HG03520 (cell line): Measurements from ENCODE around the gene SPATA6.
A peak's percentile ranks its signal among the peaks of the same experiment; 100 is the strongest.
"Not testable (repeated sequence)": the region's sequence is repeated elsewhere in the genome, so short reads cannot be mapped to it uniquely, and the experiment has no call there.

ENCODE experiments used
- ATAC-seq: cut with Tn5 transposase; IDR thresholded peaks from one replicate; pipeline ENCODE4 v1.9.1; 2021; ENCODE audit warnings: mild to moderate bottlenecking, moderate library complexity; ENCODE audit not compliant: unreplicated experiment

Gene SPATA6

DNA sequence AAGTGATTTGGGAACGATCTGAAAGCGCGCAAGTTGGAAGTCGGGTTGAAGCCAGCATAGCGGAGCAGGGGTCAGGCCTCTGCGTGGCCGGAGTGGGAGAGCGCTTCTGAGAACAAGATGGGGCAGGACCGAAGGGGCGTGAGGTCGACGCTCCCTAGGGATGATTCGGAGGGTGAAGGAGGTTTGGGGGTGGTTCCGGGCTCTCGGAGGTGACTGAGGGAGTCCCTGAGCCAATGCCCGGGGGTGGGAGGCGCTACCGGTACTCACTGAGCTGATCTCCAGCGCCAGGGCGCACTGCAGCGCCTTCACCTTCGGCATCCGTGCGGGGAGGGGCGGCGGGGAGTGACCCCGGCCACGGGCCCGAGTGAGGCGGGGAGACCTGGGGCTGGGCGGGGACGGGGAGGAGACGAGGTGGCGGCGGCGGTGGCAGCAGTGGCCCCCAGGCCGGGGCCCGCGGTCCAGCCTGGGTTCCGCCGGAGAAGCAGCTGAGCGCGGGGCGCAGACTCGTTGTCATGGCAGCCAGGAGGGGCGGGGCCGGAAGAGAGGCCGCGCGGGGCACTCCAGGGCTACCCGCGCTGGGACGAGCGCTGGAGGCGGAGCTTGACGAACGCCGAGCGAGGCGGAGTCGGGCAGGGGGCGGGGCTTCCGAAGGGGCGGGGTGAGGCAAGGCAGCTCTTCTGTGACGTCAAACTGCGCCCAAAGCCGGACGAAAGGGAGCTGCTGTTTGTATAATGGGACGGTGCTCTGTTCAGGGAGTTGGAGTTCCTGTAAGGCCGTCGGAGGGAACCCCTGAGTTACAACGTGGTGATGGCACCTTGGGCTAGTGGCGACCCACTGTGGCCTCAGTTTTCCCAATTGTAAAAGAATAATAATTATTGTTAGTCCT lies at the start of gene SPATA6:
SPATA6 (minus strand) TSS at position 514 of the 886 bp plus-strand sequence; CDS start at position 318, 196 bp downstream.
- peak; percentile 99 for ATAC-seq

DNA sequence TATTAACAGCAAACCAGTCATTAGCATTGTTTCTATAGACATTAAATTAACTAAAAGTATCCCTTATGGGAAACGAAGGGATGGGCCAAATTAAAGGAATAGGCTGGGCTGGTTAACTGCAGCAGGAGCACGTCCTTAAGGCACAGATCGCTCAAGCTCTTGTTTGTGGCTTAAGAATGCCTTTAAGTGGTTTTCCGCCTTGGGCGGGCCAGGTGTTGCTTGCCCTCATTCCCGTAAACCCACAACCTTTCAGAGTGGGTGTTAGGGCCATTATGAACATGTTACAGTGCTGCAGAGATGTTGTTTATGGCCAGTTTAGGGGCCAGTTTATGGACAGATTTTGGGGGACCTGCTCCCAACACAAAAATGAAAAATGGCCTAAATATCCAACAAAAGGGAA lies 47.9 kb upstream of the SPATA6 start:
- ATAC-seq, result not testable (repeated sequence)

DNA sequence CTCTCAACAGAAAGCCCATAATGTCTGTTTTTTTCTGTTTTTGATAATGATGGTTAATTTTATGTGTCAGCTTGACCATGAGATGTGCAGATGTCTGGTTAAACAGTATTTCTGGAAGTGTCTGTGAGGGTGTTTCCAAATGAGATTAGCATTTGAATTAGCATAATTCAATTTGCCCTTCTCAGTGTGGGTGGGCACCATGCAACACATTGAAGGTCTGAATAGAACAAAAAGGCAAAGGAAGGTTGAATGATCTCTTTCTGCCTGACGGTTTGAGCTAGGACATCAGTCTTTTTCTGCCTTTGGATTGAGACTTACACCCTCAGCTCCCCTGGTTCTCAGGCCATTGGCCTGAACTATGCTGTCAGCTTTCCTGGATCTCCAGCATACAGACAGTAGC lies 34.9 kb upstream of the SPATA6 start:
- ATAC-seq, result no peak

DNA sequence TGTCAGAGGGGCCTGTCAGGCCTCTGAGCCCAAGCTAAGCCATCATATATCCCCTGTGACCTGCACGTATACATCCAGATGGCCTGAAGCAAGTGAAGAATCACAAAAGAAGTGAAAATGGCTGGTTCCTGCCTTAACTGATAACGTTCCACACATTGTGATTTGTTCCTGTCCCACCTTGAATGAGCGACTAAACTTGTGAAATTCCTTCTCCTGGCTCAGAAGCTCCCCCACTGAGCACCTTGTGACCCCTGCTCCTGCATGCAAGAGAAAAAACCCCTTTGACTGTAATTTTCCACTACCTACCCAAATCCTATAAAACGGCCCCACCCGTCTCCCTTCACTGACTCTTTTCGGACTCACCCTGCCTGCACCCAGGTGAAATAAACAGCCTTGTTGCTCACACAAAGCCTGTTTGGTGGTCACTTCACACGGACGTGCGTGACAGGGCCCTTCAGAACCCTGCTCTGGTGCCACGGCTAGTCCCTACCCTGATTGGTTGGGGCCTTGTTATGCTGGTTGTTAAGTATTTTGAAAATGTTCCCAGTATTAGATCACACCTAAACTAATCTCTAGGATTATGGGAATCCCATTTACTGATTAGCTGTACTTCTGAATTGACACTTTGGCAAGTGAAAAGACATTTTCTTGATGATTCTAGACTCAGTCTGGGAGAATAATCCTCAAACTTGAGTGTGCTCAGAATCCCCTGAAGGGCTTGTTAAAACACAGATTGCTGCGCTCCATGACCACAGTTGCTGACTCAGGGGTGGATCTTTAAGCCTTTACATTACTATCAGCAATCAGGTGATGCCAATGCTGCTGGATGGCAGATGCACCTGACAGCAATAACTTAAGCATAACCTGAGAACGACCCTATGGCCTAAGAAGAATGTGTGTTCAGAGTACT lies 28.8 kb upstream of the SPATA6 start:
- no peak for ATAC-seq

DNA sequence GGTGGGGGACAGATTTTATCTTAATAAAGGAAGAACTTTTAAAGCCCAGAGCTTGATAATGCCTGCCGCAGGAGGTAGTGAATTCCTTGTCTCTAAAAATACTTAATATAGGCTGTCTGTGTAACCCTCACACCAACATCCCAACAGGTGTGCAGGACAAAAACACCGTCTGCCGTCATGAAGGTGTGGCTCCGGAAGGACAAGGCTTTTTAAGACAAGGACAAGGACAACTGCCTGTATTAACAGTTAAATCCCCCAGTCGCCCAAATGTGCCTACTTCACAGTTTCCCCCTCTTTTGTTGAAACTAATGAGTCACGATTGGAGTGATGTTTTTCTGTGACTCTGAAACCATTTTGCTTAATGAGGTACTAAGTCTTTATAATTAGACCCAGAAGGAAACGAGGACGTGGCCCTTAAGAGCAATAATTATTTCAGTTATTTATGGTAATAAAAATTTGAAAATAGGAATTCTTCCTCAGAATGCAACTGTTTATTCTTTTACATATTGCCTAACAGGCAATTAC lies 27.3 kb upstream of the SPATA6 start:
- ATAC-seq, result no peak

DNA sequence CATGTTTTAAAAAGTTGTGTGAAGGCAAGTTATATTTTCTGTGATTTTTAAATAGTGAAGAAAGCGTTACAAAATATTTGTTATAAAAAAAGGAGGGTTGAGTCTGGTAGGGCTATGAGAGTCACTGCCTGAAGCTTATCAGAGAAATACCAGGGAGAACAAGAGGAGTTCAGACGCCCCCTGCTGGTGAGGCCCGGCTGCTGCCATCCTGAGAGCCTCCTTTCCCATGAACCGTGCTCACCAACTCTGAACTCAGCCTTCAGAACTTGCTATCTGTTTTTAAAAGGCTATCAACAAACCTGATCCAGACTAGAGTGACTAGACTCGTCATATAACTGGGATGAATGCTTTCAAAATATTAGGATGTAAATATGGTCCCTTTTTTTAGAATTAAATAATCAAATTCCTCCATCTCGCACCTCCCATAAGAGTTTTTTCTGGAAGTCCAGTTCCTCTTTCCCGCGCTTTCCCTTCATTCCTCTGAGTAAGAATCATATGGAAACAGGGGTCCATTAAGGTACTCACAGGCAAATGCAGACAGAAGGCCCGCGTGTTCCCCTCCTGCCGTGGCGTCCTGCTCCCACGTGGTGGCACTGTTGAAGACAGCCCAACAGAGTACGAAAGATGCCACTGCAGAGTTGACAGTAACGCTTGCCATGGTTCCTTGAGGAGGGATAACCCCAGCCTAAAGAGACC lies 26.2 kb upstream of the SPATA6 start:
- ATAC-seq, result peak; percentile 86

DNA sequence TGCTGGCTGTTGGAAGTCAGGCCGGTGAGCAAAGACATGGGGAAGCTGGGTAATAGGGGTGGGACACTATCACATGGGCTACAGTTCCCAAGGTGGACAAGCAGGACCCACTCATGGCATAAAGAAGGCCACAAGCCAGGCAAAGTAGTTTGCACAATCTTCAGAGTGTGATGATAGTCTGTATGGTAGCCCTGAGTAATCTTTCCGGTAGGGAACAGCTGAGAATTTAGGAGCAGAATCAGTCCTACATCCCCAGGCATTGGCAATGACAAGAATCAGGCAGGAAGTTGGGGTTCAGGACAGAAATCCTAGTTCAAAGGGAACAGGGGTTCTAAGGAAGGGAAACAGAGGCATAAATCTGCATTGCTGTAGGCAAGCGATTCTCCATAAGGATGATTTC lies 23.9 kb upstream of the SPATA6 start:
- no peak for ATAC-seq

DNA sequence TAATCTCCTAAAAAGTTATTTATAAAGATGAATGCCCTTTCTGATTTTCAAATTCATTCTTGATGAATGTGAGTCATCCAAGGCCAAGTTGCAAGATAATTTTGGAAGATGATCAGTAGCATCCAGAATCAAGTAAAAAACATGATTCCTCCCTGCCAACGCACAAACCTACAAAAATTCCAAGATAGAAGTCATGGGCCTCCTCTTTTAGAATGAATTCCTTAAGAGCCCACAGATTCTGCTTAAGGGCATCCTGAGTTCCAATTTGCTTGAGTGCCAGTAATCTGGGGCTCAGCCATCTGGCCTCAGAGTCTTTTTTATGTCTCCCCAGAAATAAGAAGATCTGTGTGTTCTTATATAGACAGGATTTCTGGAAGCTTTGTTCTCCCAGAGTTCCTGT lies 23.2 kb upstream of the SPATA6 start:
- ATAC-seq, result no peak

DNA sequence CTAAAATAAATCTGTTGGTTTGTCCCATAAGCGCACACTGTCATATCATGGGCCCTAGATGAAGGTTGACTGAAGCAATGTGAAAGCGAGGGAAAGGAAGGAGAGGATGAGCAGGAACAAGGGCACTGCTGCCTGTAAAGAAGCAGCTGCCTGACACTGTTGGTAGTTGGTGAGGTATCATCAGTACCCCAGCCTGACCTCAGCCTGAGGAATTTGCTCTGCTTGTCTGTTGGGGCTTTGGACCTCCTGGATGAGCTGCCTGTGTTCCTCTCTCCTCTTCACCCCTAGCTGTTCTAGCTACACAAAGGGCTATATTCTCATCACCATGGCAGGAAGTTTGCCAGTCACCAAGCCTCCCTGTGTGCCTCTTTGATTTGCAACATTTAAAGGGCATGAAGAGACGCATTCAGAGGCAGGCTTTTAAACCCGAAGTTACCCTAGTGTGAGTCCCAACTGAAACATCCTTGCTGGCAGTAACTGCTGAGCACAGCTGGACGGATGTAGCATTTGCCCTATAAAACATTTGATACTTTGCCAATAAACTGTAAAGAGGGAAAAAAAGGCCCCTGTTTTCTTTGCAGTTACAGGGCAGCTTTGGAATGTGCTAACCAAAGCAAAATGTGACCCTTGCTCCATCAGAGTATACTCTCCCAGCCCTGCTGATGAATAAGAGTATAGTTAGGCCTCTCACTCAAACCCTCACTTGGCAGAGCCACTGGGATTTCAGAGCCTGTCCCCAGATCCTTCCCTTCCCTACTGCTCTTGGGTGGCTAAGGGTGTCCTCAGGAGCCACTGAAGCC lies 22.2 kb upstream of the SPATA6 start:
- ATAC-seq, result no peak

DNA sequence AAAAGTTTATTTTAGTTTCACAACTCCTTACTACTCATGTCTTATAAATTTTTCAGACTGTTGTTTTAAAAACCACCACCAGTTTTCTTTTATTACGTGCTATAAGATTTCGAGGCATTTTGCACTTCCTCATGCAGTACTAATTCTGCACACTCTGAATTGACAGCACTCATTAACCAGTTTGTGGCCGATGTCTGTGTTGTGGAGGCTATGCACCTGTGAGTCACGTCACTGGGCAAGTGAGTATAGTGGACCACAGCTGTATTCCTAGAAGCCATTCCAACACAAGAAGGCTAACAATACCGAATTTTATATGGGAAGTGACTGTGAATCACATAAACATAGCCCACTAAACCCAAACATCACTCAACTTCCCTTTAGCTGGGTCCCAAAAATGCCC lies 21.0 kb upstream of the SPATA6 start:
- no peak for ATAC-seq

DNA sequence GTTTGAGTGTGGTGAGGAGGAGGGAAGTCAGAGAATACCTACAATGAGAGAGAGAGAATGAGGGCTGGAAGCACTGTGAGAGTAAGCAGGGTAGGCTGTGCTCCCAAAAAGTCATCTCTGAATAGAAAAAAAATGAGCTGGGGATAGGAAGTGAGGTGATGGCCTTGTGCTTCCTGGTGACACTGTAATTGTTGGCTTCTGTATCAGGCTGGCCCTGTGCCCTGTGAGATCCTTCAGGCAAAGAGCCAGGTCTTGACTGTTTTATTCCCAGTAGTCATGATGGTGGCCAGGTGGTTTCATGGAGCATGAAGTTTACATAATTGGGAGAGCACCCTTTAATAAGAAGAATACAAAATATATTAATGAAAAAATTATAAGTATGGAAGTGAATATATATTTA lies 20.4 kb upstream of the SPATA6 start:
- ATAC-seq, result no peak

DNA sequence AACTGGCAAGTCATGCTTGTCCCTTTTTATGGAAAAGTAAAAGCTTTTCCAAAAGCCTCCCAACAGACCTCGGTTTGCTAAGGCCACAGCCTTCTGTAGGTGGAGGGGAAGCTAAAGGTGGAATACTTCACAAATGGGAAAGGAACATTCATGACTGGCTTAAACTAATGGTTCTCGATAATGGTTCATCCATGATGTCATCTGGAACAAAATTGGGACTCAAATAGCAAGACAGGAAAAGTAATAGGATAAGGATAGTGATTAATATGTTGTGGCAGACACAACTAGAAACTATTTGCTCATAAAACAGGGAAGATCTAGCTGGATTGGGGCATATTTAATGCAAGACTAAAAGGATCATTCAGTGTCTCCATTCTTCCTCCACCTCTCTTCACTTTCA lies 16.7 kb upstream of the SPATA6 start:
- no peak for ATAC-seq

DNA sequence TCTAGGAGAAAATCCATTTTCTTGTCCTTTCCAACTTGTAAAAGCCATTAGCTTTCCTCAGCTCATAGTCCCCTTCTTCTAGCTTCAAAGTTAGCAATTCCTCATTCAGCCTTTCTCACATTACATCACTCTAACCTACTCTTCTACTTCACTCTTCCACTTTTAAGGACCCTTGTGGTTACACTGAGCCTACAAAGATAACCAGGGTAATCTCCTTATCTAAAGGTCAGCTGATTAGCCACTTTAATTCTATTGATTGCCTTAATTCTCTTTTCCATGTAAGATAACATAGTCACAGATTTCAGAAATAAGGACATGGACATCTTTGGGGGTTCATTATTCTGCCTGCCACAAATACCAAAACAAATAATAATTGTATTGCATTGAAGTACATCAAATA lies 8.5 kb upstream of the SPATA6 start:
- no peak for ATAC-seq

DNA sequence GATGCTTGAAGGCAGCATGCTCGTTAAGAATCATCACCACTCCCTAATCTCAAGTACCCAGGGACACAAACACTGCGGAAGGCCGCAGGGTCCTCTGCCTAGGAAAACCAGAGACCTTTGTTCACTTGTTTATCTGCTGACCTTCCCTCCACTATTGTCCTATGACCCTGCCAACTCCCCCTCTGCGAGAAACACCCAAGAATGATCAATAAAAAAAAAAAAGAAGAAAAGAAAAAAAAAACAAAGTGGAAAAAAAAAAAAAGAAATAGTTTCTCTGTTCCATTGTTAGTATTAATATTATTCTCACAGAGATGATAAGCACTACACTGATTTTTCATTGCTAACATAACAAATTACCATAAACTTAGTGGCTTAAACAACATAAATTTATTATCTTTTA lies 8.0 kb upstream of the SPATA6 start:
- ATAC-seq, result not testable (repeated sequence)

DNA sequence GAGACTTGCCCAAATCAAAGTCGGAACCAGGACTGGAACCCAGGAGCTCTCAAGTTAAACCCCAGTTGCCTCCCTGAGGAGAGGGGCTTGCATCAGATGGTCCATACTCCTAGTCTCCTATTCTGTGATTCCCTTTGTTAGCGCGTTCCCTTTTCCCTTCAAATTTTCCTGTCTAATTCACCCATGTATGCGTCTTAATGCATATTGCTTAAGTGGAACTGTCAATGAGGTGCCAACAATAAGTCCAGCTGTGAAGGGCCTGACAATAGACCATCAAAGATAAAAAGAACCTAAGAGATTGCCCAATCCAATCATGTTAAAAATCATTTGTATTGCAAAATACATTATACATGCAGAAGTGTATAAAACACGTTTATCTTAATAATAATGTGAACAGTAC lies 634 bp upstream of the SPATA6 start:
- ATAC-seq, result no peak

DNA sequence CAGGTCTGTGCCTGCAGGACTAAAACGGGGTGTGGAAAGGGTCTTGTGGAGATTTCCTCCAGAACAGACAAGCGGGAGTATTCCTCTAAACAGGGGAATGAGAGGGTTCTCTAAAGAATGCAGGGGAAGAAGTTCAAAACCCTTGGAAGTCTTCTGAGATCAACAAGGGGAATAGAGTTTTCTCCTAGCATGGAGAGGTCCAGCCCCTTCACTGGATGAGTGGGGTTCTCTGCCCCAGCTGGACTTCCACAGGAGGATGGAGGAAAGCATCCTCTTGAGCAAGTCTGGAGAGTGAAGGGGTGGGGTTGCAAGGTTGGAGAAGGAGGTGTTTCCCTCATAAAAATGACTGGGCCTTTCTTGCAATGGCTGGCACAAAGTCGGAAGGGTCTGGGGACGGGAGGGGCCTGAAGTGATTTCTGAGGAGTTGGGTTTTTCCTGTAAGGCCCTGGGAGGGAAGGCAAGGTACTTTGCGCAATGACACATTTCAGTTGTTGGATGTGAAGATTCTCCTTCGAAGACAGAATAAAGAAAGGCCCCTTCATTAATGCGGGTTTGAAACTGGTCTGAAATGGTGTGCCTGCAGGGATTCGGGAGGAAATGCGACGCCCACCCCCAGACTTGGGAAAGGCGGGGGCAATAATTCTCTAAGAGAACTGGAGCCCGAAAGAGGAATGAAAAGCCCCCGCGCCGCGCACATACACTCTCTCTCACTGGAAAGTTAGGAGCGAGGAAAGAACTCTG lies 884 bp downstream of the SPATA6 start:
- ATAC-seq, result no peak

DNA sequence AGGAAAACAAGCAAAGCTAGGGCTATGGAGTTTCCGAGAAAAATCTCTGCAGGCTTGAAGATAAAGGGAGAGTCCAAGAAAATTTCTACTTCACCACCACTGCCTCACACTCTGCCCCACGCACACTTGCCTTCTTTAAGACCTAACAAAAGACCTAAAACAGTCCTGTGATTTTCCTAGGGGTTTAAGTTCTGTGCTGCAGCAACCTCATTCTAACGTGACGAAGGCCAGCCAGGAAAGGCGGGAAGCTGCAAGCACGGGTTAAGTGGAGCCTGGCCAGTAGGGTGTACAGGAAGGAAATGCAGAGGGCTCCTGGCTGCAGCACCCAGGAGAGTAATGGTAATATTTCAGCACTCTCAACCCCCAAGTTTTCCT lies 1.5 kb downstream of the SPATA6 start:
- ATAC-seq, result no peak

DNA sequence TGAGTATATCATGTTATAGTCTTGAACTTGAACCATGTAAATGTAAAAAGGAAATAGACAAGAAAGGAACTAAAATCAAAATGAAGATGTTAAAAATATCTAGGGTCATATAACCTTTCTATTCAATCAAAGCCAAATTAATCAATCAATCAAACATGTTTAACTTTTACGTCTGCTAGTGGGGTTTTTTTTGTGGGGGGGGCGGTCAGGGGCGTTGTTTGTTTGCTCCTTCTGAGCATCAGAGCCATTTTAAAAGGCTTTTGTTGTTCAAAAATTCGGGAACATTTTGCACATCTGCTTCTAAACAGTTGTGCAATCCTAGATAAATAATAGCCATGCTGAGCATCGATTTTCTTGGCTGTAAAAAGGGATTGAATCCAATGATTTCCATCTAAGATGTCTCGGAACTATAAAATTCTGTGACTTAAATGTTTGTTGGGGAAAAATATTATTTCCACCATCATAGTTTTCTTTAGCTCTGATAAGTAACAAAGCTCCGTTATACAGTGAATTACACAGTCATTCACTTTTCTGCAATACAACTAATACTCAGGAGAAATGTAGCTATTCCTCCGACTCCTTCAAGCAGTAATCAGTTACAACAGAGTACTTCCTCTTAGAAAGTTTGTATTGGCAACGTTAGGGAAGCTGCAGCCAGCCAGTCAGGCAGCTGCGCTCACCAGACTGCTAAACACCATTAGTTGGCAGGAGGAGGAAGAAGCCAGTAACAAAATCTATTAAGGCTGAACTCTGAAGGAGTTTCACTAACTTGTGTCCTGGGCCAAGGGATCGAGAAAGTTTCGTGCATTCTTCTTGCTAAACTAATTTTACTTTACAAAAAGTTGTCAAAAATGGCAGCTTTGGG lies 2.2 kb downstream of the SPATA6 start:
- no peak for ATAC-seq

DNA sequence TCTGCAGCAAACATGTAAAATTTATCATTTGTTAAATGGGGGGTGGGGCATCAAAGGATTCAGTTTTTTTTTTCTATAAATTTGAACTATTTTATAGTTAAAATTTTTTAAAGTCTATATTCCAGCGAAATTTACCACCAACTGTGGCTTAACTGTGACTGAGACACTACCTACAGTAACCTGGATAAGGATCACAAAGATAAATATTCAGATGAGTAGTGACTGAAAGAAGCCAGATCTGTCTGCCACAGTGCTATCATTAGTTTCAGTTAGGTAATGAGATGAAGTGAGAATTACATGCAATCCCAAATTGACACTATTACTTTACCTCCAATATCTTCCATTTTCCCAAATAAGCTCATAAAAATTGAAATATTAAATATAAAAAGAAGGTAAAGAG lies 5.4 kb downstream of the SPATA6 start:
- no peak for ATAC-seq
